ENCODE results near the gene LTO1.

LTO1 gene

GRCh38 chr11:69647390-69647748 is 27.8 kb downstream of the LTO1 start:
- no peak overlapping the region for H3K9ac ChIP-seq (ENCODE audit: low read length)
- peaks cover 62% of the 10 kb centered on the region for H3K36me3 ChIP-seq (ENCODE audit: control insufficient read depth, low read depth, low read length)
- no peak overlapping the region for H3K27ac ChIP-seq (ENCODE audit: low read length)
- H3K4me3 ChIP-seq (ENCODE audit: low read length), result no peak overlapping the region
- H3K27me3 ChIP-seq (ENCODE audit: control insufficient read depth, insufficient read depth, low read length), result no peaks in the 10 kb centered on the region
- no peaks in the 10 kb centered on the region for H3K4me1 ChIP-seq (ENCODE audit: control insufficient read depth, low read depth, low read length)
- no peaks in the 10 kb centered on the region for H3K9me3 ChIP-seq (ENCODE audit: control insufficient read depth, low read depth, low read length)

DNA sequence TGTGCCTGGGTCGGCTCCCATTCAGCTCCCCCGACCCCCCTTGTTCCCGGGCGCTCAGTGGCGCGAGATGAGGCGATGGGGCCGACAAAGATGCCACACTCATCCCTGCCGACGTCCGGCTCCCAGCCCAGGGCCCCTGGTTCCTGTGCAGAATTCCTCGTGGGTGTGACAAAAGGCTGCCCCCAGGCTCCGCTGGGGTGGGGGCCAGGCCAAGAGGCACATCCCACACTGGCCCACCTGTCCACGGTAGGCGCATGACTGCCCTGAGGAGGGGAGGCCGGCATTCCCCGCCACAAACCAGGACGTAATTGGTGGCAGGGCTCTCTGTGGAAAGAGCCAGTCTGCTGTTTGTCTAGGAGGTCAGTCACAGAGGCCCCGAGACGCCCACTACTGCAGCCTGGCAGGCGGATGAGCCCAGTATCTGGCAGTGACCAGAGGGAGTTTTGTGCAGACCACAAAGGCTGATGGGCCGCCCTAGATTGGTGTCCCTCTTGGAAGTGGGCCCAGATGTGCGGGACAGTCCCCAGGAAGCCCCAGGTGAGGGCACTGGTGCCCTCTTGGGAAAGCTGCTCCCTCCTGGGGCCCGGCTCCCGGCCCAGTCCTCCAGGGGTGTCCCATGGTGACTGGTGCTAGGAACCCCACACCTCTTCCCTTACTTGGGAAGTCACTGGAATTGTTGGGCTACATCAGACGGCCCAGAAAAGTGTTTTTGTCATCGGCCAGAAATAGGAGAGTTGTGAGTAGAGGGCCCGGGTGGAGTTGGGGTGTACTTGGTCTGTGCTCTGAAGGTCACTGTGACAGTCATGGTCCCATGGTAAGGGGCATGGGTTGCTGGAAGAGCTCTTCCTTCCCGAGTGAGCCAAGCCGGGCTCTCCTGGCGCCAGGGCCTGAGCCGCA is 28.4 kb downstream of the LTO1 start:
- no peak overlapping the region for H3K27ac ChIP-seq (ENCODE audit: low read length)
- no peaks in the 10 kb centered on the region for H3K4me1 ChIP-seq (ENCODE audit: control insufficient read depth, low read depth, low read length)

GRCh38 chr11:69645801-69646492 is 29.2 kb downstream of the LTO1 start:
- no peak overlapping the region for H3K27ac ChIP-seq (ENCODE audit: low read length)
- no peak overlapping the region for H3K4me3 ChIP-seq (ENCODE audit: low read length)
- no peaks in the 10 kb centered on the region for H3K4me1 ChIP-seq (ENCODE audit: control insufficient read depth, low read depth, low read length)
- no peak overlapping the region for H3K9ac ChIP-seq (ENCODE audit: low read length)
- H3K9me3 ChIP-seq (ENCODE audit: control insufficient read depth, low read depth, low read length), result no peaks in the 10 kb centered on the region
- H3K27me3 ChIP-seq (ENCODE audit: control insufficient read depth, insufficient read depth, low read length), result no peaks in the 10 kb centered on the region
- peaks cover 47% of the 10 kb centered on the region for H3K36me3 ChIP-seq (ENCODE audit: control insufficient read depth, low read depth, low read length)

More for the DNA sequence above, 28.4 kb downstream of the LTO1 start:
- H3K4me3 ChIP-seq (ENCODE audit: low read length), result no peak overlapping the region
- no peak overlapping the region for H3K9ac ChIP-seq (ENCODE audit: low read length)
- peaks cover 55% of the 10 kb centered on the region for H3K36me3 ChIP-seq (ENCODE audit: control insufficient read depth, low read depth, low read length)
- H3K9me3 ChIP-seq (ENCODE audit: control insufficient read depth, low read depth, low read length), result no peaks in the 10 kb centered on the region
- no peaks in the 10 kb centered on the region for H3K27me3 ChIP-seq (ENCODE audit: control insufficient read depth, insufficient read depth, low read length)

DNA sequence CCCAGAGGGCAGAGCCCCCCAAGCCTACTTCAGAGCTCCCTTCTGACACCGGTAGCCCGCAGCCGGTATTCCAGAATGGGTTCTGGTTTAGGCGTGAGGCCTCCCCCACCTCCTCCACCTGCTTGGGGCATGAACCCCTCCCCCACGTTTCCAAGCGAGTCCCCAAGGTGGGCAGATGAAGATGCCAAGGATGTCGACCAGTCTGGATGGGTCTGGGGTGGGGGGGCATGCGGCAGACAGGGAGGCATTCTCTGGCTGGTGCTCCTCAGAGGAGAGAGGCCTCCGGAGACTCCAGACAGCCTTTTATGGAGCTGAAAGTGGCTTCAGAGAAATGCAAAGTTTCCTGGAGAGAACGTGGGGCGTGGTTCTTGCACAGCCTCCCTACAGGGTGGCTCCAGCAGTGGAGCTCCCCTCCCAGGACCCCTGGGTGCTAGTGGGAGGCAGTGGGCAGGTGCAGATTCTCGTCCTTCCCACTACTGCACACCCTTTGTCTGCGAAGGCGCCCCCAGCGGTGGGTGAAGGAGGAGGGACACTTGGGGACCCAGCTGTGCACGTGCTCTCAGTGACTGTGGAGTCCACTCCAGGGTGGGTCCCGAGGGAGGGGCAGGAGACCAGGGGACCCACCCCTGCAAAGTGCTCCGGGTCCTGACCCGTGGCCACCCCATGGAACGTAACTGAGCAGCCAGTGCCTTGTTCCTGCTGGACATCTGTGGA is 30.0 kb downstream of the LTO1 start:
- H3K9me3 ChIP-seq (ENCODE audit: control insufficient read depth, low read depth, low read length), result no peaks in the 10 kb centered on the region
- peaks cover 41% of the 10 kb centered on the region for H3K36me3 ChIP-seq (ENCODE audit: control insufficient read depth, low read depth, low read length)
- H3K27me3 ChIP-seq (ENCODE audit: control insufficient read depth, insufficient read depth, low read length), result peaks cover 5% of the 10 kb centered on the region
- no peak overlapping the region for H3K4me3 ChIP-seq (ENCODE audit: low read length)
- H3K4me1 ChIP-seq (ENCODE audit: control insufficient read depth, low read depth, low read length), result no peaks in the 10 kb centered on the region
- no peak overlapping the region for H3K9ac ChIP-seq (ENCODE audit: low read length)
- H3K27ac ChIP-seq (ENCODE audit: low read length), result no peak overlapping the region

GRCh38 chr11:69644071-69644961 is 30.8 kb downstream of the LTO1 start:
- no peak overlapping the region for H3K27ac ChIP-seq (ENCODE audit: low read length)
- H3K4me1 ChIP-seq (ENCODE audit: control insufficient read depth, low read depth, low read length), result peaks cover 6% of the 10 kb centered on the region
- peaks cover 10% of the 10 kb centered on the region for H3K27me3 ChIP-seq (ENCODE audit: control insufficient read depth, insufficient read depth, low read length)
- no peak overlapping the region for H3K4me3 ChIP-seq (ENCODE audit: low read length)
- H3K36me3 ChIP-seq (ENCODE audit: control insufficient read depth, low read depth, low read length), result peaks cover 35% of the 10 kb centered on the region
- no peak overlapping the region for H3K9ac ChIP-seq (ENCODE audit: low read length)
- no peaks in the 10 kb centered on the region for H3K9me3 ChIP-seq (ENCODE audit: control insufficient read depth, low read depth, low read length)

DNA sequence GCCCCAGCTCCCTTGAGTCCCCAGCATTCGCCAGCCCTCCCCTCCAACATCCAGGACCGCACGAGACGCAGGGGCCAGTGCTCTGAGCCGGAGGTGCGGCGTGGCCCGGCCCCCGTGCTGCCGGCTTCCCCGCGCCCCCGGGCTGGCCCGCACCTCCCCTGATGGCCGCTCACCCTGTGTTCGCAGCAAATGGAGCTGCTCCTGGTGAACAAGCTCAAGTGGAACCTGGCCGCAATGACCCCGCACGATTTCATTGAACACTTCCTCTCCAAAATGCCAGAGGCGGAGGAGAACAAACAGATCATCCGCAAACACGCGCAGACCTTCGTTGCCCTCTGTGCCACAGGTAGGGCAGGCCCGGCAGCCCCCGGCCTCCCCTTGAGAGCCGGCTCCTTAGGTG is 31.5 kb downstream of the LTO1 start:
- Histone ChIP-seq H3K4me3 (ENCODE audit: low read length) (peak overlapping the region; percentile 91), H3K27ac (ENCODE audit: low read length) (no peak overlapping the region), H3K9me3 (ENCODE audit: control insufficient read depth, low read depth, low read length) (no peaks in the 10 kb centered on the region)

DNA sequence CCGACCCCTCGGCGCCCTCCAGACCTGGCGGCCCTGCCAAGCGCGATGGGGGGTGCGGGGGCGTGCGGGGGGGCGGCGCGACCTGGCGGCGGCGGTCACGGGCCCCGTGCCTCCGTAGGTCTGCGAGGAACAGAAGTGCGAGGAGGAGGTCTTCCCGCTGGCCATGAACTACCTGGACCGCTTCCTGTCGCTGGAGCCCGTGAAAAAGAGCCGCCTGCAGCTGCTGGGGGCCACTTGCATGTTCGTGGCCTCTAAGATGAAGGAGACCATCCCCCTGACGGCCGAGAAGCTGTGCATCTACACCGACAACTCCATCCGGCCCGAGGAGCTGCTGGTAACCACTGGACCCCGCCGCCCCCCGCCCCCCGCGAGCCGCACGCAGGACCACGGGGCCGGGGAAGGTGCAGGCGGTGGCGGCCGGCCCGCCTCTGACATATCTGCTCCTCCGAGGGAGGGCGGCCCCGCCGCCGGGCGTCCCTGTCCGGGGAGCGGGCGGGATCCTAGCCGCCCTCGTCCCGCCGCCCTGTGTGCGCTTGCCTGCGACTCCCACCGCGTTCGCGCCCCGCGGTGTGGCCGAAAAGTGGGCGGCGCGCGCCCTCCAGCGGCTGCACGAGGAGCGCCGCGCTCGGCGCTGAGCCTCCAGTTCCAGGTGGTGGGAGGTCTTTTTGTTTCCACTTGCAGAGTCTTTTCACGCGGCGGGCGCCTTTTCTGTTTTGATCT is 32.1 kb downstream of the LTO1 start:
- no peaks in the 10 kb centered on the region for H3K9me3 ChIP-seq (ENCODE audit: control insufficient read depth, low read depth, low read length)
- peaks cover 10% of the 10 kb centered on the region for H3K27me3 ChIP-seq (ENCODE audit: control insufficient read depth, insufficient read depth, low read length)
- peak overlapping the region; percentile 85 for H3K9ac ChIP-seq (ENCODE audit: low read length)
- peaks cover 25% of the 10 kb centered on the region for H3K36me3 ChIP-seq (ENCODE audit: control insufficient read depth, low read depth, low read length)
- no peak overlapping the region for H3K27ac ChIP-seq (ENCODE audit: low read length)
- peak overlapping the region; percentile 91 for H3K4me3 ChIP-seq (ENCODE audit: low read length)
- peaks cover 9% of the 10 kb centered on the region for H3K4me1 ChIP-seq (ENCODE audit: control insufficient read depth, low read depth, low read length)

More for the DNA sequence above, 31.5 kb downstream of the LTO1 start:
- Histone ChIP-seq H3K4me1 (ENCODE audit: control insufficient read depth, low read depth, low read length) (peaks cover 6% of the 10 kb centered on the region), H3K9ac (ENCODE audit: low read length) (no peak overlapping the region), H3K27me3 (ENCODE audit: control insufficient read depth, insufficient read depth, low read length) (peaks cover 10% of the 10 kb centered on the region), H3K36me3 (ENCODE audit: control insufficient read depth, low read depth, low read length) (peaks cover 28% of the 10 kb centered on the region)

DNA sequence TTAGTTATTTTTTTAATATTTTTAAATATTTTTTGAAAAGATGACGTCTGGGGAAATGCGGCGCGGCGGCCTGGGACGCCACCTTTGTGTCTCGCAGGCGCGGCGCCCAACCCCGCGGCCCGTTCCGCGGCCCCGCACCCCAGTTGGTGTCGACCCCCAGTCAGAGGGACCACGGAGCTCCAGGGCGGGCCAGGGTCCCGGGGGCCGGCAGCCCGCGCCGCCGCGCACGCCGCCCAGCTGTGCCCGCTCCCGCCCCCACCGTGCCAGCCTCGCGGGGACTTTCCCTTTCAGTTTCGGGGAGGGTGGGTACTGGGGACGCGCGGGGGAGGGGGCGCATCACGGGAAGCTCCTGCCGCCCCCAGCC is 32.6 kb downstream of the LTO1 start:
- no peaks in the 10 kb centered on the region for H3K9me3 ChIP-seq (ENCODE audit: control insufficient read depth, low read depth, low read length)
- H3K36me3 ChIP-seq (ENCODE audit: control insufficient read depth, low read depth, low read length), result peaks cover 22% of the 10 kb centered on the region
- peaks cover 9% of the 10 kb centered on the region for H3K4me1 ChIP-seq (ENCODE audit: control insufficient read depth, low read depth, low read length)
- H3K4me3 ChIP-seq (ENCODE audit: low read length), result peak overlapping the region; percentile 91
- H3K27me3 ChIP-seq (ENCODE audit: control insufficient read depth, insufficient read depth, low read length), result peaks cover 14% of the 10 kb centered on the region
- H3K27ac ChIP-seq (ENCODE audit: low read length), result no peak overlapping the region
- H3K9ac ChIP-seq (ENCODE audit: low read length), result peak overlapping the region; percentile 85

DNA sequence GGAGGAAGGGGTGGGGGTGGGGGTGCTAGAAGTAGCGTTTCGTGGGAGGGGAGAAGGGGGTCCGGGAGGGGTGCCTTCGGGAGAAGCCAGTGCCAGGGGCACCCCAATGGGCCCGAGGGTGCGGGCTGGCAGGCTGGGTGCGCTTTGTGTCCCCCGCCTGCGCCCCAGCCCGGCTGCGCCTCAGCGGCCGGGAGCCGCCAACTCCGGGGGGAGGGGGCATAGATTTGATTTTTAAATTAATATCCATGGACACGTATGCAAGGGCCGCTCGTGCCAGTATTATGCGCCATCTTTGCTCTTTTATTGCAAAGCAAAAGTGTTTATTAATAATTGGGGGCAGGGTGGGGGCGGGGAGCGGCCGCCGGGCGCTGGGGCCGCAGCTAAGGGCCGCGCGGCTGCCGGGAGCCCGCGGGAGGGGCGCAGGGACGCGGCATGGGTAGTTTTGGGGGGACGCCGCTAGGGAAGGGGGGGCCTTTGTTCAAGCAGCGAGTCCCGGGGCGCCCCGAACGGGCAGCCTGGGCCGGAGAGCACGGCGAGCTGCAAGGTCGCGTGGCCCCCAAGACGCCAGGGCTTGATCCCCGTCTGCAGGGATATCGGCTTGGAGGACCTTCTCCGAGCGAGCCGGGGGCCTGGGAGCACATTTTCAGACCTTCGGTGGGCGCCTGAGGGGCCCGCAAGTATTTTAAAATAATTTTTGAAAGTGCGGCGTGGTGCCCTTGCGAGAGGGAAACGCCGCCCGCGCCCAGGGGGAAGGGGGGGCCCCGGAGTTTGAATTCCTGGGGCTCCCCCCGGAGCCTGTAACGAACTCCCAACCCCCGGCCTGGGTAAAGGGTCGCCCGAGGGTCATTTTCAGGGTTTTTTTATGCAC is 33.2 kb downstream of the LTO1 start:
- Histone ChIP-seq H3K9me3 (ENCODE audit: control insufficient read depth, low read depth, low read length) (no peaks in the 10 kb centered on the region), H3K36me3 (ENCODE audit: control insufficient read depth, low read depth, low read length) (peaks cover 19% of the 10 kb centered on the region), H3K4me3 (ENCODE audit: low read length) (peak overlapping the region; percentile 91), H3K4me1 (ENCODE audit: control insufficient read depth, low read depth, low read length) (peaks cover 9% of the 10 kb centered on the region), H3K27ac (ENCODE audit: low read length) (no peak overlapping the region), H3K9ac (ENCODE audit: low read length) (peak overlapping the region; percentile 85), H3K27me3 (ENCODE audit: control insufficient read depth, insufficient read depth, low read length) (peaks cover 20% of the 10 kb centered on the region)
